SU-DHL-6 (cell line): ENCODE results near the gene CTPS1.

Source experiments
- H2AFZ ChIP-seq: fragments of 200-600 bp; sonication (generic); 2 replicates; pipeline ENCODE4 v1.6.1; 2014; ENCODE audit warnings: low read depth, mild to moderate bottlenecking, moderate library complexity, mixed read lengths, antibody characterized with exemption, low read length; ENCODE audit not compliant: severe bottlenecking
- H3F3A ChIP-seq: fragments of 200-600 bp; shearing (Covaris generic); 2 replicates; pipeline ENCODE4 v1.6.0; 2016; ENCODE audit warnings: antibody characterized with exemption, mild to moderate bottlenecking; ENCODE audit not compliant: insufficient read depth
- H3K27ac ChIP-seq: fragments of 200-600 bp; sonication (generic); 2 replicates; pipeline ENCODE4 v1.5.1; 2016; ENCODE audit warnings: low read depth, mild to moderate bottlenecking, low read length, moderate library complexity, mixed read lengths
- H3K27me3 ChIP-seq: fragments of 200-600 bp; sonication (generic), shearing (Covaris generic); 2 replicates; pipeline ENCODE4 v1.6.0; 2014; ENCODE audit warnings: mild to moderate bottlenecking, low read length
- H3K36me3 ChIP-seq: fragments of 200-600 bp; sonication (generic); 2 replicates; pipeline ENCODE4 v1.6.1; 2014; ENCODE audit warnings: mild to moderate bottlenecking, low read length, mixed read lengths
- H3K4me2 ChIP-seq: fragments of 300-600, 200-600 bp; shearing (Covaris generic), sonication (generic); 2 replicates; pipeline ENCODE4 v1.6.0; 2014; ENCODE audit warnings: low read length, low read depth, mild to moderate bottlenecking; ENCODE audit not compliant: poor library complexity, severe bottlenecking
- H3K4me3 ChIP-seq: fragments of 200-600 bp; sonication (generic); 2 replicates; pipeline ENCODE4 v1.5.1; 2014; ENCODE audit warnings: antibody characterized with exemption, low read length, mild to moderate bottlenecking, mixed read lengths; ENCODE audit not compliant: insufficient read depth, poor library complexity, severe bottlenecking
- H3K79me2 ChIP-seq: fragments of 200-600 bp; sonication (generic); 2 replicates; pipeline ENCODE4 v1.6.1; 2014; ENCODE audit warnings: mild to moderate bottlenecking, low read length, moderate library complexity; ENCODE audit not compliant: insufficient read depth
- H3K9ac ChIP-seq: fragments of 200-600 bp; sonication (generic); 2 replicates; pipeline ENCODE4 v1.7.0; 2014; ENCODE audit warnings: mild to moderate bottlenecking, low read length
- H3K9me2 ChIP-seq: fragments of 200-600 bp; sonication (generic); replicated peaks from 2 replicates; pipeline ENCODE4 v1.6.1; 2014; ENCODE audit warnings: low read length; ENCODE audit not compliant: insufficient read depth
- H3K9me3 ChIP-seq: fragments of 200-600 bp; sonication (generic); 2 replicates; pipeline ENCODE4 v1.6.1; 2014; ENCODE audit warnings: low read length, mixed read lengths; ENCODE audit not compliant: insufficient read depth
- H4K20me1 ChIP-seq: fragments of 200-600 bp; sonication (generic); 2 replicates; pipeline ENCODE4 v1.6.1; 2014; ENCODE audit warnings: low read depth, mild to moderate bottlenecking, antibody characterized with exemption, low read length, moderate library complexity, mixed read lengths
- CTCF ChIP-seq: fragments of 200-600 bp; sonication (generic); IDR thresholded peaks from one replicate; pipeline ENCODE4 v1.5.1; 2017; ENCODE audit warnings: antibody characterized with exemption, mild to moderate bottlenecking, low read length, moderate library complexity; ENCODE audit not compliant: insufficient read depth, poor library complexity, severe bottlenecking
- EZH2phosphoT487 ChIP-seq: fragments of 200-600 bp; sonication (generic), shearing (Covaris generic); conservative IDR thresholded peaks from 2 replicates; pipeline ENCODE4 v1.6.1; 2018; ENCODE audit warnings: mild to moderate bottlenecking, antibody characterized with exemption, low read length, moderate library complexity, mixed read lengths

Gene CTPS1

GRCh38 chr1:41045740-41046139, 66.2 kb downstream of the CTPS1 start:
- peaks cover 4% of the 10 kb centered on the region; the same call in 1 of the 2 replicates for H3K36me3 ChIP-seq
- no peak for TF ChIP-seq CTCF
- TF ChIP-seq EZH2phosphoT487, result no peak
- no peaks in the 10 kb centered on the region for H3F3A ChIP-seq
- no peaks in the 10 kb centered on the region for H4K20me1 ChIP-seq
- H3K4me3 ChIP-seq, result no peak overlapping the region
- no peaks in the 10 kb centered on the region for H3K27me3 ChIP-seq
- H3K4me2 ChIP-seq, result no peak overlapping the region
- no peaks in the 10 kb centered on the region for H3K79me2 ChIP-seq
- no peak overlapping the region for H3K27ac ChIP-seq
- no peak overlapping the region for H3K9ac ChIP-seq
- no peak overlapping the region for H2AFZ ChIP-seq
- no peaks in the 10 kb centered on the region for H3K9me2 ChIP-seq
- H3K9me3 ChIP-seq, result no peaks in the 10 kb centered on the region

- Histone ChIP-seq H4K20me1 (no peaks in the 10 kb centered on the region), H2AFZ (no peak overlapping the region)
- TF ChIP-seq EZH2phosphoT487, result no peak
- TF ChIP-seq CTCF, result no peak
Measured at GRCh38 chr1:41046347-41046775, 66.9 kb downstream of the CTPS1 start.

GRCh38 chr1:41048540-41048939, 69.0 kb downstream of the CTPS1 start:
- Histone ChIP-seq H3F3A (no peaks in the 10 kb centered on the region), H4K20me1 (no peaks in the 10 kb centered on the region), H3K4me3 (no peak overlapping the region), H3K9me2 (no peaks in the 10 kb centered on the region), H3K27ac (no peak overlapping the region), H2AFZ (no peak overlapping the region), H3K9ac (no peak overlapping the region), H3K4me2 (no peak overlapping the region), H3K27me3 (no peaks in the 10 kb centered on the region), H3K9me3 (no peaks in the 10 kb centered on the region), H3K79me2 (no peaks in the 10 kb centered on the region), H3K36me3 (peaks cover 4% of the 10 kb centered on the region; the same call in 1 of the 2 replicates)
- TF ChIP-seq CTCF (no peak), EZH2phosphoT487 (no peak)

More at GRCh38 chr1:41046347-41046775, 66.9 kb downstream of the CTPS1 start:
- Histone ChIP-seq H3K4me3 (no peak overlapping the region), H3F3A (no peaks in the 10 kb centered on the region), H3K79me2 (no peaks in the 10 kb centered on the region), H3K9ac (no peak overlapping the region), H3K4me2 (no peak overlapping the region), H3K27ac (no peak overlapping the region), H3K27me3 (no peaks in the 10 kb centered on the region), H3K36me3 (peaks cover 4% of the 10 kb centered on the region; the same call in 1 of the 2 replicates), H3K9me2 (no peaks in the 10 kb centered on the region), H3K9me3 (no peaks in the 10 kb centered on the region)
